HEK293 (cell line): ENCODE results near the gene USH1G.

Experiments used
- GLI4 ChIP-seq: fragments of 450-650 bp; formaldehyde crosslinking; IDR thresholded peaks from 2 replicates; pipeline ENCODE4 v1.5.1; 2016; ENCODE audit warnings: missing biosample characterization, missing genetic modification characterization
- HOXA7 ChIP-seq: sonication (generic); formaldehyde crosslinking; IDR thresholded peaks from 2 replicates; pipeline ENCODE4 v1.8.1; 2022; ENCODE audit warnings: missing genetic modification reagents, borderline replicate concordance
- KLF17 ChIP-seq: fragments of 450-650 bp; formaldehyde crosslinking; IDR thresholded peaks from 2 replicates; pipeline ENCODE4 v1.5.1; 2016; ENCODE audit warnings: missing biosample characterization, missing genetic modification characterization
- PRDM10 ChIP-seq: fragments of 450-650 bp; formaldehyde crosslinking; IDR thresholded peaks from 2 replicates; pipeline ENCODE4 v1.5.1; 2016; ENCODE audit warnings: missing biosample characterization, missing genetic modification characterization
- SP7 ChIP-seq: fragments of 450-650 bp; formaldehyde crosslinking; IDR thresholded peaks from 2 replicates; pipeline ENCODE4 v1.5.1; 2016; ENCODE audit warnings: missing biosample characterization, missing genetic modification characterization
- TSHZ1 ChIP-seq: fragments of 450-650 bp; formaldehyde crosslinking; IDR thresholded peaks from 2 replicates; pipeline ENCODE4 v1.5.1; 2016; ENCODE audit warnings: missing biosample characterization, missing genetic modification characterization, borderline replicate concordance
- YY1 ChIP-seq: fragments of 450-650 bp; formaldehyde crosslinking; IDR thresholded peaks from 2 replicates; pipeline ENCODE4 v1.5.1; 2018; ENCODE audit warnings: missing biosample characterization, missing genetic modification characterization
- ZBTB11 ChIP-seq: fragments of 450-650 bp; formaldehyde crosslinking; conservative IDR thresholded peaks from 2 replicates; pipeline ENCODE4 v1.5.1; 2016; ENCODE audit warnings: low read depth, missing biosample characterization, missing genetic modification characterization
- ZBTB21 ChIP-seq: fragments of 450-650 bp; formaldehyde crosslinking; IDR thresholded peaks from 2 replicates; pipeline ENCODE4 v1.5.1; 2017; ENCODE audit warnings: missing biosample characterization, missing genetic modification characterization
- ZIC2 ChIP-seq: fragments of 450-650 bp; formaldehyde crosslinking; IDR thresholded peaks from 2 replicates; pipeline ENCODE4 v1.5.1; 2016; ENCODE audit warnings: missing biosample characterization, missing genetic modification characterization
- ZNF121 ChIP-seq: fragments of 450-650 bp; formaldehyde crosslinking; IDR thresholded peaks from 2 replicates; pipeline ENCODE4 v1.5.1; 2016; ENCODE audit warnings: missing biosample characterization, missing genetic modification characterization
- ZNF184 ChIP-seq: fragments of 450-650 bp; IDR thresholded peaks from 2 replicates; pipeline ENCODE4 v1.5.1; 2018; ENCODE audit warnings: missing biosample characterization, mild to moderate bottlenecking, missing genetic modification characterization
- ZNF335 ChIP-seq: fragments of 450-650 bp; formaldehyde crosslinking; conservative IDR thresholded peaks from 2 replicates; pipeline ENCODE4 v1.5.1; 2016; ENCODE audit warnings: missing biosample characterization, missing genetic modification characterization
- ZNF394 ChIP-seq: fragments of 450-650 bp; formaldehyde crosslinking; IDR thresholded peaks from 2 replicates; pipeline ENCODE4 v1.5.1; 2016; ENCODE audit warnings: missing biosample characterization, missing genetic modification characterization, mild to moderate bottlenecking, moderate library complexity, borderline replicate concordance
- ZNF398 ChIP-seq: fragments of 450-650 bp; formaldehyde crosslinking; IDR thresholded peaks from 2 replicates; pipeline ENCODE4 v1.5.1; 2017; ENCODE audit warnings: missing biosample characterization, missing genetic modification characterization
- ZNF449 ChIP-seq: fragments of 450-650 bp; formaldehyde crosslinking; IDR thresholded peaks from 2 replicates; pipeline ENCODE4 v1.5.1; 2017; ENCODE audit warnings: missing biosample characterization, mild to moderate bottlenecking, missing genetic modification characterization, moderate library complexity
- ZNF560 ChIP-seq: fragments of 450-650 bp; formaldehyde crosslinking; IDR thresholded peaks from 2 replicates; pipeline ENCODE4 v1.5.1; 2017; ENCODE audit warnings: missing biosample characterization, missing genetic modification characterization, borderline replicate concordance
- ZNF561 ChIP-seq: fragments of 450-650 bp; IDR thresholded peaks from 2 replicates; pipeline ENCODE4 v1.5.1; 2018; ENCODE audit warnings: missing biosample characterization, missing genetic modification characterization, borderline replicate concordance
- ZNF639 ChIP-seq: fragments of 450-650 bp; formaldehyde crosslinking; IDR thresholded peaks from 2 replicates; pipeline ENCODE4 v1.5.1; 2016; ENCODE audit warnings: missing biosample characterization, missing genetic modification characterization
- ZNF658 ChIP-seq: fragments of 450-650 bp; formaldehyde crosslinking; IDR thresholded peaks from 2 replicates; pipeline ENCODE4; 2016; ENCODE audit warnings: missing biosample characterization, missing genetic modification characterization
- ZNF670 ChIP-seq: fragments of 450-650 bp; formaldehyde crosslinking; IDR thresholded peaks from 2 replicates; pipeline ENCODE4 v1.5.1; 2016; ENCODE audit warnings: missing biosample characterization, missing genetic modification characterization, low read depth

The USH1G gene

GRCh38 chr17:74972107-74972972 is 49.3 kb upstream of the USH1G start, which contains the start of gene HID1 (continued):
- TF ChIP-seq PRDM10 (tag by site-specific recombination) (peak; percentile 77), ZBTB11 (tag by site-specific recombination) (peak; percentile 42; the same call in 1 of the 2 replicates), ZNF121 (tag by site-specific recombination) (no peak), ZNF561 (tag by site-specific recombination) (no peak), ZNF560 (tag by site-specific recombination) (no peak), ZNF398 (tag by site-specific recombination) (peak; percentile 92), ZNF184 (tag by site-specific recombination) (no peak), YY1 (no peak), ZNF394 (tag by site-specific recombination) (peak; percentile 41; the same call in 1 of the 2 replicates), SP7 (tag by site-specific recombination) (no peak), ZNF639 (tag by site-specific recombination) (no peak), ZIC2 (tag by site-specific recombination) (peak; percentile 70), ZNF449 (tag by site-specific recombination) (0 out of 2 replicates have a peak, but pooled peaks have one; percentile 28), TSHZ1 (tag by site-specific recombination) (no peak), ZNF335 (tag by site-specific recombination) (peak; percentile 70; the same call in 1 of the 2 replicates), KLF17 (tag by site-specific recombination) (no peak; the same call in none of the 2 replicates), ZBTB21 (tag by site-specific recombination) (no peak), ZNF658 (tag by site-specific recombination) (no peak), ZNF670 (tag by site-specific recombination) (no peak), HOXA7 (CRISPR knock-in tag) (no peak), GLI4 (tag by site-specific recombination) (no peak)
